H1 (cell line): Measurements from ENCODE around the gene SPACA9. TPM values are rescaled to one million over a fixed set of nuclear protein-coding genes. Genes with fewer than 3 reads are reported as not detected.

Experiments
- CTCF ChIA-PET: fragments of 300-600 bp; sonication (Branson Sonifier 250); formaldehyde crosslinking; loops from one replicate; lab custom pipeline; 2021; ENCODE audit not compliant: partially characterized antibody; lab: Charles Lee
- POLR2A ChIA-PET: fragments of 300-600 bp; sonication (Branson Sonifier 250); formaldehyde crosslinking; loops from one replicate; lab custom pipeline; 2021; ENCODE audit warnings: inconsistent platforms; ENCODE audit not compliant: partially characterized antibody; lab: Charles Lee
- DNase-seq, 2 experiments: peaks; one replicate each; pipeline versions ENCODE4 v3.0.0 to v3.0.0-alpha.2; 2010 to 2022; ENCODE audit warnings: low spot score in 2 of 2, low read depth in 1 of 2, mixed read lengths in 1 of 2
- FAIRE-seq: peaks from 2 replicates; lab custom pipeline; 2011; peaks lifted over from hg19 to GRCh38; lab: Jason Lieb, UNC
- H2AFZ ChIP-seq: 2 replicates; pipeline ENCODE4 v1.8.1; 2012; ENCODE audit warnings: low read length, inconsistent platforms
- H2AK5ac ChIP-seq: 2 replicates; pipeline ENCODE4 v1.6.1; 2013; ENCODE audit warnings: low read depth, low read length
- H2BK120ac ChIP-seq: replicated peaks from 2 replicates; pipeline ENCODE3; 2013; ENCODE audit warnings: low read depth, low read length, inconsistent platforms
- H2BK12ac ChIP-seq: 2 replicates; pipeline ENCODE4 v1.6.1; 2013; ENCODE audit warnings: low read depth, low read length
- H2BK15ac ChIP-seq: 2 replicates; pipeline ENCODE4 v1.6.1; 2013; ENCODE audit warnings: low read length
- H2BK20ac ChIP-seq: 2 replicates; pipeline ENCODE4 v1.6.1; 2013; ENCODE audit warnings: low read length
- H2BK5ac ChIP-seq: 2 replicates; pipeline ENCODE4 v1.6.1; 2013; ENCODE audit warnings: low read depth, low read length
- H3K14ac ChIP-seq: 2 replicates; pipeline ENCODE4 v1.6.1; 2013; ENCODE audit warnings: inconsistent platforms; ENCODE audit not compliant: insufficient read length
- H3K18ac ChIP-seq: 2 replicates; pipeline ENCODE4 v1.6.1; 2013; ENCODE audit warnings: low read length; ENCODE audit errors: extremely low read depth
- H3K23ac ChIP-seq: 2 replicates; pipeline ENCODE4 v1.6.1; 2013; ENCODE audit warnings: inconsistent platforms; ENCODE audit not compliant: insufficient read length
- H3K23me2 ChIP-seq: 2 replicates; pipeline ENCODE4 v1.6.1; 2013; ENCODE audit warnings: low read depth, low read length
- H3K27ac ChIP-seq: 2 replicates; pipeline ENCODE4 v1.6.1; 2011; ENCODE audit warnings: low read depth, low read length, inconsistent platforms
- H3K27me3 ChIP-seq, 4 experiments: replicated peaks in 1 of 4; 1 replicate in 1 of 4; 2 replicates in 3 of 4; pipeline versions ENCODE4 v1.6.1 to v1.8.1; 2011 to 2013; ENCODE audit warnings: low read length in 3 of 4, mild to moderate bottlenecking in 3 of 4, inconsistent platforms in 2 of 4, mixed read lengths in 2 of 4, moderate library complexity in 1 of 4; ENCODE audit not compliant: control insufficient read depth in 3 of 4, insufficient read depth in 3 of 4; ENCODE audit errors: extremely low read depth in 1 of 4
- H3K36me3 ChIP-seq, 4 experiments: 2 replicates each; pipeline versions ENCODE4 v1.6.1 to v1.8.1; 2011 to 2013; ENCODE audit warnings: mild to moderate bottlenecking in 4 of 4, low read length in 3 of 4, moderate library complexity in 2 of 4, control low read depth in 1 of 4, inconsistent platforms in 1 of 4; ENCODE audit not compliant: insufficient read depth in 4 of 4, control insufficient read depth in 2 of 4
- H3K4ac ChIP-seq: replicated peaks from 2 replicates; pipeline ENCODE3; 2013; ENCODE audit warnings: low read length, low read depth, mixed read lengths, inconsistent platforms; ENCODE audit not compliant: insufficient read length
- H3K4me1 ChIP-seq, 4 experiments: replicated peaks in 1 of 4; 1 replicate in 1 of 4; 2 replicates in 3 of 4; pipeline versions ENCODE4 v1.6.1 to v1.8.1; 2011 to 2013; ENCODE audit warnings: low read length in 3 of 4, inconsistent platforms in 2 of 4, mixed read lengths in 1 of 4; ENCODE audit not compliant: insufficient read depth in 4 of 4, control insufficient read depth in 3 of 4
- H3K4me2 ChIP-seq, 2 experiments: 2 replicates each; pipeline versions ENCODE4 v1.6.1 to v1.8.1; 2011 to 2013; ENCODE audit warnings: low read depth in 2 of 2, low read length in 2 of 2, control low read depth in 1 of 2, inconsistent platforms in 1 of 2, mild to moderate bottlenecking in 1 of 2; ENCODE audit not compliant: insufficient read depth in 1 of 2
- H3K4me3 ChIP-seq, 4 experiments: fragments of 200-600, 300-600 bp in 1 of 4; sonication (generic), shearing (Covaris generic), sonication (Bioruptor Twin) in 1 of 4; 2 replicates each; pipeline versions ENCODE4 v1.5.1 to v1.8.1; 2011 to 2016; ENCODE audit warnings: low read length in 4 of 4, low read depth in 3 of 4, control low read depth in 2 of 4, inconsistent platforms in 2 of 4, mild to moderate bottlenecking in 2 of 4, mixed read lengths in 1 of 4, moderate library complexity in 1 of 4; ENCODE audit not compliant: insufficient read depth in 2 of 4; ENCODE audit errors: extremely low read depth in 1 of 4
- H3K56ac ChIP-seq: replicated peaks from 2 replicates; pipeline ENCODE3; 2013; ENCODE audit warnings: low read depth, mild to moderate bottlenecking, mixed read lengths, low read length, inconsistent platforms; ENCODE audit not compliant: insufficient read length
- H3K79me1 ChIP-seq: 2 replicates; pipeline ENCODE4 v1.6.1; 2013; ENCODE audit warnings: low read depth, low read length, control low read depth
- H3K79me2 ChIP-seq, 2 experiments: 2 replicates each; pipeline versions ENCODE4 v1.6.1 to v1.8.1; 2012 to 2013; ENCODE audit warnings: low read length in 2 of 2, mild to moderate bottlenecking in 2 of 2, inconsistent platforms in 1 of 2; ENCODE audit not compliant: insufficient read depth in 2 of 2, control insufficient read depth in 1 of 2
- H3K9ac ChIP-seq, 4 experiments: replicated peaks in 1 of 4; 1 replicate in 1 of 4; 2 replicates in 3 of 4; pipeline versions ENCODE4 v1.6.1 to v1.8.1; 2011 to 2013; ENCODE audit warnings: low read depth in 3 of 4, low read length in 3 of 4, control low read depth in 2 of 4, mild to moderate bottlenecking in 2 of 4, moderate library complexity in 2 of 4, inconsistent platforms in 1 of 4; ENCODE audit errors: extremely low read depth in 1 of 4
- H3K9me3 ChIP-seq, 2 experiments: 2 replicates each; pipeline versions ENCODE4 v1.6.1 to v1.8.1; 2012 to 2013; ENCODE audit warnings: mild to moderate bottlenecking in 2 of 2, moderate library complexity in 2 of 2, control low read depth in 1 of 2, inconsistent platforms in 1 of 2, low read depth in 1 of 2, low read length in 1 of 2, mixed read lengths in 1 of 2; ENCODE audit not compliant: insufficient read depth in 2 of 2
- H4K20me1 ChIP-seq, 2 experiments: replicated peaks in 1 of 2; 2 replicates each; pipeline versions ENCODE3 to v1.8.1; 2011 to 2013; ENCODE audit warnings: inconsistent platforms in 2 of 2, low read length in 2 of 2, mild to moderate bottlenecking in 1 of 2; ENCODE audit not compliant: insufficient read depth in 2 of 2, control insufficient read depth in 1 of 2
- H4K5ac ChIP-seq: 2 replicates; pipeline ENCODE4 v1.6.1; 2013; ENCODE audit warnings: low read length, low read depth, mixed read lengths, inconsistent platforms; ENCODE audit not compliant: insufficient read length
- H4K8ac ChIP-seq: 2 replicates; pipeline ENCODE4 v1.8.0; 2013; ENCODE audit warnings: mild to moderate bottlenecking, moderate library complexity, low read length, inconsistent platforms; ENCODE audit not compliant: insufficient read depth; ENCODE audit errors: extremely low read depth
- H4K91ac ChIP-seq: replicated peaks from 2 replicates; pipeline ENCODE3; 2013; ENCODE audit warnings: low read length, mixed read lengths, inconsistent platforms; ENCODE audit not compliant: insufficient read length
- ATF2 ChIP-seq: IDR thresholded peaks from 2 replicates; pipeline ENCODE4 v1.6.1; 2012; ENCODE audit warnings: low read length, inconsistent platforms
- CBX8 ChIP-seq: fragments of 300-800, 300-1000 bp; sonication (generic); IDR thresholded peaks from 2 replicates; pipeline ENCODE4 v1.7.1; 2016; ENCODE audit warnings: low read depth, low read length, borderline replicate concordance
- CHD1 ChIP-seq: IDR thresholded peaks from 2 replicates; pipeline ENCODE4 v1.6.1; 2012; ENCODE audit warnings: low read depth, low read length, improper control_type of control experiment
- E2F6 ChIP-seq: IDR thresholded peaks from 2 replicates; pipeline ENCODE4 v1.6.1; 2012; ENCODE audit warnings: inconsistent platforms
- JUN ChIP-seq: IDR thresholded peaks from 2 replicates; pipeline ENCODE4 v1.6.1; 2011; ENCODE audit warnings: low read depth, mild to moderate bottlenecking, improper control_type of control experiment, low read length
- KDM1A ChIP-seq: fragments of 200-600, 300-600 bp; sonication (generic); IDR thresholded peaks from 2 replicates; pipeline ENCODE4 v1.7.1; 2016; ENCODE audit warnings: mild to moderate bottlenecking, low read length, borderline replicate concordance
- POU5F1 ChIP-seq: IDR thresholded peaks from 2 replicates; pipeline ENCODE4 v1.6.1; 2011; ENCODE audit warnings: low read depth, mild to moderate bottlenecking, low read length, moderate library complexity
- RAD21 ChIP-seq, 2 experiments: IDR thresholded peaks in 1 of 2; conservative IDR thresholded peaks in 1 of 2; 2 replicates each; pipeline ENCODE4 v1.6.1; 2011; ENCODE audit warnings: low read depth in 2 of 2, low read length in 2 of 2, improper control_type of control experiment in 1 of 2, inconsistent platforms in 1 of 2, mild to moderate bottlenecking in 1 of 2, moderate library complexity in 1 of 2
- RNF2 ChIP-seq: fragments of 200-900, 300-1000 bp; sonication (generic); IDR thresholded peaks from 2 replicates; pipeline ENCODE4 v1.7.1; 2016; ENCODE audit warnings: borderline replicate concordance, low read depth, mild to moderate bottlenecking, antibody characterized with exemption, low read length; ENCODE audit not compliant: poor library complexity, severe bottlenecking; ENCODE audit errors: missing control alignments
- SAP30 ChIP-seq: fragments of 300-600 bp; sonication (generic); IDR thresholded peaks from 2 replicates; pipeline ENCODE4 v1.7.1; 2012; ENCODE audit warnings: low read length, moderate library complexity, mild to moderate bottlenecking, inconsistent platforms; ENCODE audit not compliant: insufficient read depth, insufficient replicate concordance
- WGBS, 2 experiments: shearing (Covaris generic) in 1 of 2; methylation state at CpG; one replicate each; pipeline versions ENCODE4 v1.1.6 to v1.1.7; 2013 to 2015; ENCODE audit warnings: low lambda C conversion rate in 2 of 2, mixed read lengths in 2 of 2, inconsistent platforms in 1 of 2, low coverage in 1 of 2, missing lambda C conversion rate in 1 of 2; ENCODE audit not compliant: insufficient replicate concordance in 2 of 2, insufficient coverage in 1 of 2, insufficient read length in 1 of 2; ENCODE audit errors: extremely low coverage in 1 of 2, missing lambda C conversion rate in 1 of 2; 5-methylcytosine and 5-hydroxymethylcytosine counted together
- polyA plus RNA-seq, 7 experiments: library from polyadenylated mRNA; depleted of rRNA in 3 of 7; stranded (reverse) in 5 of 7; unstranded in 2 of 7; fragments of >200 nt in 5 of 7; fragments of 200-250 nt in 2 of 7; gene quantifications; 1 replicate in 5 of 7; 2 replicates in 1 of 7; 4 replicates in 1 of 7; pipeline versions ENCODE4 v1.2.1 to v1.2.3, GENCODE V29; 2011 to 2013; ENCODE audit warnings: missing spikeins in 2 of 7, mixed read lengths in 2 of 7
- total RNA-seq: library from RNA; stranded (reverse); fragmentation: NEBNext Ultra II Directional; extraction: Animal tissue kit (Norgen Biotek cat#: 25700); gene quantifications from 2 replicates; pipeline ENCODE4 v1.2.1, GENCODE V29; 2021

Gene SPACA9
- total and polyA plus RNA-seq, 2 of the 8 experiments (the other 6 are each of a cell fraction or from before 2014, with no cell fraction given) = 0.63 to 1.3 TPM

GRCh38 chr9:132896264-132896663 is 17.6 kb downstream of the SPACA9 start:
- Histone ChIP-seq H3K4me2 (no peak overlapping the region), H3K56ac (no peak overlapping the region), H3K27ac (no peak overlapping the region), H3K79me1 (no peaks in the 10 kb centered on the region), H3K4ac (no peak overlapping the region), H4K91ac (no peak overlapping the region), H4K20me1 (peaks cover 0 to 4% of the 10 kb centered on the region in 2 experiments), H2BK20ac (no peak overlapping the region), H3K9ac (no peak overlapping the region), H2BK15ac (no peak overlapping the region), H2BK5ac (no peak overlapping the region), H2BK12ac (no peak overlapping the region), H3K36me3 (peaks cover 22 to 61% (median 45%) of the 10 kb centered on the region in 4 experiments), H3K18ac (no peak overlapping the region), H3K14ac (no peak overlapping the region), H3K27me3 (no peaks in the 10 kb centered on the region), H3K9me3 (no peaks in the 10 kb centered on the region), H2BK120ac (no peak overlapping the region), H3K23me2 (no peaks in the 10 kb centered on the region), H3K4me3 (no peak overlapping the region), H4K8ac (no peak overlapping the region), H2AFZ (no peak overlapping the region), H3K79me2 (no peaks in the 10 kb centered on the region), H3K4me1 (no peaks in the 10 kb centered on the region), H2AK5ac (no peak overlapping the region), H3K23ac (no peak overlapping the region), H4K5ac (no peak overlapping the region)
- POLR2A ChIA-PET = interaction anchor here (1.1 kb wide), 1 partner anchor 19 kb away, joined by 3 read pairs; the partner anchor contains the start of gene AK8
- CTCF ChIA-PET = interaction anchor here (0.5 to 1.8 kb wide), 10 partner anchors 9 to 212 kb away, joined by 3 to 9 read pairs (median 4); no protein-coding TSS in a partner anchor
- DNase-seq (no peak), FAIRE-seq (no peak)
- WGBS, 2 experiments = 84% methylated on average over 13 of the region's 13 CpGs; no CpG with 5 or more reads in 1 of the 2 experiments
- TF ChIP-seq E2F6 = no peak
- no peak for TF ChIP-seq RAD21 (IDR thresholded peaks at IDR 0.05 in 1 of 2, conservative IDR thresholded peaks at IDR 0.05 in 1 of 2; ENCODE audit: low read depth in 2 of 2, low read length in 2 of 2)
- TF ChIP-seq CBX8 = no peak
- TF ChIP-seq CHD1 = no peak
- no peak for TF ChIP-seq JUN
- no peak for TF ChIP-seq RNF2
- no peak for TF ChIP-seq KDM1A
- TF ChIP-seq ATF2 = no peak
- TF ChIP-seq SAP30 = no peak
- no peak for TF ChIP-seq POU5F1
